ENCODE data around the gene ARHGAP12. TPM values are rescaled to one million over a fixed set of nuclear protein-coding genes. Genes with fewer than 3 reads are reported as not detected.

Gene ARHGAP12
- total and polyA plus RNA-seq, 2 donors (not counting 3 experiments of a cell fraction or from before 2014, with no cell fraction given): 5.8 to 19.3 TPM

- no peak overlapping the region for H3K27ac ChIP-seq (ENCODE audit: insufficient read depth, low read depth, low read length)
- H2AFZ ChIP-seq (ENCODE audit: low read depth, low read length): no peak overlapping the region
- no peak overlapping the region for H3K4me2 ChIP-seq (ENCODE audit: insufficient read depth, low read length)
- ChIA-PET POLR2A (no interaction called here), CTCF (no interaction called here)
- H3K4me1 ChIP-seq (ENCODE audit: control insufficient read depth, extremely low read depth, insufficient read depth, low read length): no peaks in the 10 kb centered on the region
- H3K9me1 ChIP-seq (replicated peaks; ENCODE audit: control insufficient read depth, extremely low read depth, insufficient read depth, low read length): no peaks in the 10 kb centered on the region
- dilution Hi-C loops (cut with MboI; ENCODE audit: extremely low pct_ligation_motif_present, low sequenced_read_pairs) (no loop called here), intact Hi-C loops (cut with micrococcal nuclease) (no loop called here)
- H3K79me2 ChIP-seq (ENCODE audit: control insufficient read depth, insufficient read depth, low read length): no peaks in the 10 kb centered on the region
- no peaks in the 10 kb centered on the region for H3K36me3 ChIP-seq (ENCODE audit: control insufficient read depth in 2 of 2, extremely low read depth in 1 of 2, insufficient read depth in 2 of 2, low read length in 2 of 2)
- H4K20me1 ChIP-seq (replicated peaks; ENCODE audit: control insufficient read depth, extremely low read depth, insufficient read depth, low read length): peaks cover 2% of the 10 kb centered on the region
- DNase-seq (ENCODE audit: low read depth, low spot score) (no peak), FAIRE-seq (no peak)
- TF ChIP-seq, protein P1, sequence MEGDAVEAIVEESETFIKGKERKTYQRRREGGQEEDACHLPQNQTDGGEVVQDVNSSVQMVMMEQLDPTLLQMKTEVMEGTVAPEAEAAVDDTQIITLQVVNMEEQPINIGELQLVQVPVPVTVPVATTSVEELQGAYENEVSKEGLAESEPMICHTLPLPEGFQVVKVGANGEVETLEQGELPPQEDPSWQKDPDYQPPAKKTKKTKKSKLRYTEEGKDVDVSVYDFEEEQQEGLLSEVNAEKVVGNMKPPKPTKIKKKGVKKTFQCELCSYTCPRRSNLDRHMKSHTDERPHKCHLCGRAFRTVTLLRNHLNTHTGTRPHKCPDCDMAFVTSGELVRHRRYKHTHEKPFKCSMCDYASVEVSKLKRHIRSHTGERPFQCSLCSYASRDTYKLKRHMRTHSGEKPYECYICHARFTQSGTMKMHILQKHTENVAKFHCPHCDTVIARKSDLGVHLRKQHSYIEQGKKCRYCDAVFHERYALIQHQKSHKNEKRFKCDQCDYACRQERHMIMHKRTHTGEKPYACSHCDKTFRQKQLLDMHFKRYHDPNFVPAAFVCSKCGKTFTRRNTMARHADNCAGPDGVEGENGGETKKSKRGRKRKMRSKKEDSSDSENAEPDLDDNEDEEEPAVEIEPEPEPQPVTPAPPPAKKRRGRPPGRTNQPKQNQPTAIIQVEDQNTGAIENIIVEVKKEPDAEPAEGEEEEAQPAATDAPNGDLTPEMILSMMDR (IDR thresholded peaks at IDR 0.05; ENCODE audit: extremely low read depth in 1 of 2, insufficient read depth in 1 of 2, low read depth in 1 of 2, low read length in 2 of 2): no peak
- TF ChIP-seq FOS (IDR thresholded peaks at IDR 0.05; ENCODE audit: borderline replicate concordance, insufficient read depth, low read length) (no peak), JUN (IDR thresholded peaks at IDR 0.05; ENCODE audit: borderline replicate concordance, insufficient read depth, insufficient read length, low read depth) (no peak), POLR2AphosphoS5 (IDR thresholded peaks at IDR 0.05; ENCODE audit: insufficient read depth, low read depth, low read length) (no peak)
- TF ChIP-seq, protein P2, sequence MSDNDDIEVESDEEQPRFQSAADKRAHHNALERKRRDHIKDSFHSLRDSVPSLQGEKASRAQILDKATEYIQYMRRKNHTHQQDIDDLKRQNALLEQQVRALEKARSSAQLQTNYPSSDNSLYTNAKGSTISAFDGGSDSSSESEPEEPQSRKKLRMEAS (IDR thresholded peaks at IDR 0.05; ENCODE audit: insufficient read depth, insufficient read length): no peak
- H3K9ac ChIP-seq (replicated peaks; ENCODE audit: extremely low read depth, insufficient read depth, low read length): no peak overlapping the region
- no peak overlapping the region for H3K4me3 ChIP-seq (replicated peaks in 1 of 3; ENCODE audit: insufficient read depth in 1 of 3, low read depth in 1 of 3, low read length in 3 of 3)
- no peaks in the 10 kb centered on the region for H3K9me3 ChIP-seq (replicated peaks; ENCODE audit: control insufficient read depth, insufficient read depth, low read length)
- no peaks in the 10 kb centered on the region for H3K27me3 ChIP-seq (ENCODE audit: control insufficient read depth in 2 of 2, insufficient read depth in 2 of 2, low read length in 2 of 2)
- no TSS peak for BruUV-seq (replicated peaks)
Measured at GRCh38 chr10:31847515-31847914, 81.1 kb downstream of the ARHGAP12 start.

DNA sequence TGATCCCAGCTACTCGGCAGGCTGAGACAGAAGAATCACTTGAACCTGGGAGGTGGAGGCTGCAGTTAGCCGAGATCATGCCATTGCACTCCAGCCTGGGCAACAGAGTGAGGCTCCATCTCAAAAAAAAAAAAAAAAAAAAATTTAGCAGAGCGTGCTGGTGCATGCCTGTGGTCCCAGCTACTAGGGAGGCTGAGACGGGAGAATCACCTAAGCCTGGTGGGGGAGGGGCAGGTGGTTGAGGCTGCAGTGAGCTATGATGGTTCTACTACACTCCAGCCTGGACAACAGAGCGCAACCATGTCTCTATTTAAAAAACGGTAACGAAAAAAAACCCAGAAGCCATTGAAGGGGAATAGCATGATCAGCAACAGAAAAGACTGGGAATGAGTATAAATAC, 89.9 kb downstream of the ARHGAP12 start:
- H3K79me2 ChIP-seq (ENCODE audit: control insufficient read depth, insufficient read depth, low read length): no peaks in the 10 kb centered on the region
- dilution Hi-C loops (cut with MboI; ENCODE audit: extremely low pct_ligation_motif_present, low sequenced_read_pairs) (no loop called here), intact Hi-C loops (cut with micrococcal nuclease) (no loop called here)
- TF ChIP-seq GATA2 (IDR thresholded peaks at IDR 0.05; ENCODE audit: insufficient read depth, insufficient read length, low read depth, low read length): no peak
- TF ChIP-seq, protein P2 (IDR thresholded peaks at IDR 0.05; ENCODE audit: insufficient read depth, insufficient read length): no peak
- H3K27ac ChIP-seq (ENCODE audit: insufficient read depth, low read depth, low read length): no peak overlapping the region
- H3K9ac ChIP-seq (replicated peaks; ENCODE audit: extremely low read depth, insufficient read depth, low read length): no peak overlapping the region
- BruUV-seq (replicated peaks): no TSS peak
- POLR2A ChIA-PET: no interaction called here
- DNase-seq (ENCODE audit: low read depth, low spot score): no peak
- H3K36me3 ChIP-seq (ENCODE audit: control insufficient read depth in 2 of 2, extremely low read depth in 1 of 2, insufficient read depth in 2 of 2, low read length in 2 of 2): no peaks in the 10 kb centered on the region
- H3K27me3 ChIP-seq (ENCODE audit: control insufficient read depth in 2 of 2, insufficient read depth in 2 of 2, low read length in 2 of 2): no peaks in the 10 kb centered on the region
- no peak overlapping the region for H2AFZ ChIP-seq (ENCODE audit: low read depth, low read length)
- FAIRE-seq: no peak
- H3K9me1 ChIP-seq (replicated peaks; ENCODE audit: control insufficient read depth, extremely low read depth, insufficient read depth, low read length): no peaks in the 10 kb centered on the region
- CTCF ChIA-PET: interaction anchor here (1.2 to 4.9 kb wide), 5 partner anchors 13 to 372 kb away, joined by 3 to 27 read pairs (median 4); no protein-coding TSS in a partner anchor
- H3K9me3 ChIP-seq (replicated peaks; ENCODE audit: control insufficient read depth, insufficient read depth, low read length): no peaks in the 10 kb centered on the region
- no peaks in the 10 kb centered on the region for H3K4me1 ChIP-seq (ENCODE audit: control insufficient read depth, extremely low read depth, insufficient read depth, low read length)
- no peak overlapping the region for H3K4me2 ChIP-seq (ENCODE audit: insufficient read depth, low read length)
- no peak overlapping the region for H3K4me3 ChIP-seq (replicated peaks in 1 of 3; ENCODE audit: insufficient read depth in 1 of 3, low read depth in 1 of 3, low read length in 3 of 3)
- H4K20me1 ChIP-seq (replicated peaks; ENCODE audit: control insufficient read depth, extremely low read depth, insufficient read depth, low read length): peaks cover 2% of the 10 kb centered on the region

All from endothelial cell of umbilical vein (primary cell).